GM12878 (cell line): ENCODE measurements around the gene EIF2B5. TPM values are rescaled to one million over a fixed set of nuclear protein-coding genes. Genes with fewer than 3 reads are reported as not detected.

Experiments used
- ATF3 ChIP-seq: IDR thresholded peaks from 2 replicates; pipeline ENCODE4 v1.6.1; 2011; ENCODE audit warnings: low read depth, mild to moderate bottlenecking, low read length, moderate library complexity, borderline replicate concordance; ENCODE audit errors: extremely low read depth
- CBFB ChIP-seq: IDR thresholded peaks from 2 replicates; pipeline ENCODE4 v1.6.1; 2016; ENCODE audit warnings: antibody characterized with exemption, low read depth
- CBX5 ChIP-seq: sonication (generic); IDR thresholded peaks from 2 replicates; pipeline ENCODE4 v1.6.1; 2016; ENCODE audit warnings: low read depth, moderate library complexity, mild to moderate bottlenecking, inconsistent platforms
- CUX1 ChIP-seq: IDR thresholded peaks from 2 replicates; pipeline ENCODE4 v1.6.1; 2012; ENCODE audit warnings: improper control_type of control experiment, low read depth, low read length; ENCODE audit not compliant: insufficient replicate concordance
- EP300 ChIP-seq, 2 experiments: fragments of 150-350 bp in 1 of 2; IDR thresholded peaks; 2 replicates each; pipeline ENCODE4 v1.6.1; 2011 to 2012; ENCODE audit warnings: low read depth in 2 of 2, low read length in 2 of 2, borderline replicate concordance in 1 of 2, improper control_type of control experiment in 1 of 2, inconsistent platforms in 1 of 2; ENCODE audit not compliant: control insufficient read depth in 1 of 2
- FOS ChIP-seq: IDR thresholded peaks from 3 replicates; pipeline ENCODE4 v1.6.1; 2011; ENCODE audit warnings: borderline replicate concordance; ENCODE audit not compliant: insufficient read length; ENCODE audit errors: extremely low read depth
- IKZF1 ChIP-seq: fragments of 450-650 bp; conservative IDR thresholded peaks from 2 replicates; pipeline ENCODE4 v1.6.1; 2017; ENCODE audit warnings: antibody characterized with exemption, mild to moderate bottlenecking
- LARP7 ChIP-seq: fragments of 450-650 bp; IDR thresholded peaks from 2 replicates; pipeline ENCODE4 v1.6.1; 2017; ENCODE audit warnings: mild to moderate bottlenecking
- MEF2A ChIP-seq: IDR thresholded peaks from 2 replicates; pipeline ENCODE4 v1.6.1; 2011; ENCODE audit warnings: low read depth, mild to moderate bottlenecking, low read length, moderate library complexity; ENCODE audit not compliant: insufficient read depth
- MTA3 ChIP-seq: IDR thresholded peaks from 2 replicates; pipeline ENCODE4 v1.6.1; 2012; ENCODE audit warnings: low read length, inconsistent platforms, borderline replicate concordance
- NBN ChIP-seq: fragments of 450-650 bp; IDR thresholded peaks from 2 replicates; pipeline ENCODE4 v1.6.1; 2016
- NR2F1 ChIP-seq: fragments of 450-650 bp; conservative IDR thresholded peaks from 2 replicates; pipeline ENCODE4 v1.6.1; 2017; ENCODE audit warnings: mild to moderate bottlenecking
- NRF1 ChIP-seq: conservative IDR thresholded peaks from 2 replicates; pipeline ENCODE4 v1.6.1; 2011; ENCODE audit warnings: mild to moderate bottlenecking, low read depth, low read length, improper control_type of control experiment
- POLR2A ChIP-seq: IDR thresholded peaks from 2 replicates; pipeline ENCODE4 v1.6.1; 2011; ENCODE audit warnings: low read depth, mild to moderate bottlenecking, low read length
- POLR2AphosphoS2 ChIP-seq: IDR thresholded peaks from 2 replicates; pipeline ENCODE4 v1.6.1; 2011; ENCODE audit warnings: low read depth, mild to moderate bottlenecking, low read length, improper control_type of control experiment, moderate library complexity
- POLR2AphosphoS5 ChIP-seq: IDR thresholded peaks from 2 replicates; pipeline ENCODE4 v1.6.1; 2011; ENCODE audit warnings: mild to moderate bottlenecking, low read length, inconsistent platforms
- POU2F2 ChIP-seq: IDR thresholded peaks from 3 replicates; pipeline ENCODE4 v1.6.1; 2011; ENCODE audit warnings: low read depth, mild to moderate bottlenecking, low read length, borderline replicate concordance
- RCOR1 ChIP-seq: conservative IDR thresholded peaks from 2 replicates; pipeline ENCODE4 v1.6.1; 2012; ENCODE audit warnings: low read depth, low read length, improper control_type of control experiment
- SIN3A ChIP-seq: IDR thresholded peaks from 2 replicates; pipeline ENCODE4 v1.6.1; 2012; ENCODE audit warnings: low read depth, low read length, improper control_type of control experiment
- SIX5 ChIP-seq: IDR thresholded peaks from 2 replicates; pipeline ENCODE4 v1.6.1; 2011; ENCODE audit warnings: mild to moderate bottlenecking, low read depth, low read length, moderate library complexity; ENCODE audit not compliant: severe bottlenecking
- SKIL ChIP-seq: fragments of 450-650 bp; IDR thresholded peaks from 2 replicates; pipeline ENCODE4 v1.6.1; 2017; ENCODE audit warnings: mild to moderate bottlenecking, low read depth, inconsistent platforms; ENCODE audit not compliant: poor library complexity, severe bottlenecking
- SP1 ChIP-seq: IDR thresholded peaks from one replicate; pipeline ENCODE4 v1.6.1; 2011; ENCODE audit warnings: low read depth, low read length
- TBL1XR1 ChIP-seq: IDR thresholded peaks from 2 replicates; pipeline ENCODE4 v1.6.1; 2012; ENCODE audit warnings: low read depth, low read length, improper control_type of control experiment
- WRNIP1 ChIP-seq: IDR thresholded peaks from 2 replicates; pipeline ENCODE4 v1.6.1; 2011; ENCODE audit warnings: low read depth, low read length, improper control_type of control experiment, borderline replicate concordance
- polyA plus RNA-seq, 11 experiments: library from polyadenylated mRNA; depleted of rRNA in 4 of 11; unstranded in 6 of 11; stranded (reverse) in 5 of 11; fragments of >200 nt; fragmentation: Nextera tagmentation in 4 of 11; fragmentation: Illumina TruSeq in 1 of 11; extraction: Ambion mirVana in 4 of 11; extraction: Trizol in 1 of 11; gene quantifications; 1 replicate in 1 of 11; 2 replicates in 10 of 11; pipeline versions ENCODE4 v1.2.1 to v1.2.3, GENCODE V29; 2011 to 2016; ENCODE audit warnings: inconsistent platforms in 2 of 11, missing spikeins in 2 of 11, low read depth in 1 of 11
- total RNA-seq, 4 experiments: library from RNA; depleted of rRNA in 3 of 4; stranded (reverse); fragments of >200 nt in 3 of 4; fragmentation: Illumina TruSeq in 1 of 4; extraction: Trizol in 1 of 4; gene quantifications; 2 replicates each; pipeline versions ENCODE4 v1.2.1 to v1.2.3, GENCODE V29; 2013 to 2021

Gene EIF2B5
- total and polyA plus RNA-seq, 10 of the 15 experiments (the other 5 are each of a cell fraction or from before 2014, with no cell fraction given) = 13.7 to 82.7 (median 52.2) TPM

- TF ChIP-seq EP300 (IDR thresholded peaks at IDR 0.05; ENCODE audit: borderline replicate concordance in 1 of 2, control insufficient read depth in 1 of 2, low read depth in 2 of 2, low read length in 2 of 2) = no peak
- no peak for TF ChIP-seq CBX5
- TF ChIP-seq MEF2A = no peak
- peak; percentile 94 for TF ChIP-seq POLR2A
- no peak for TF ChIP-seq SKIL
- TF ChIP-seq RCOR1 = no peak
- no peak for TF ChIP-seq SIN3A
- TF ChIP-seq LARP7 = peak; percentile 88
- peak; percentile 75 for TF ChIP-seq SP1
- peak; percentile 22; the same call in 1 of the 2 replicates for TF ChIP-seq ATF3
- TF ChIP-seq WRNIP1 = no peak
- TF ChIP-seq CUX1 = no peak
- TF ChIP-seq CBFB = no peak
- TF ChIP-seq SIX5 = peak; percentile 98
- no peak for TF ChIP-seq TBL1XR1
- TF ChIP-seq NRF1 = peak; percentile 88
- 0 out of 3 replicates have a peak, but pooled peaks have one; percentile 32 for TF ChIP-seq POU2F2
- no peak for TF ChIP-seq FOS
- TF ChIP-seq MTA3 = no peak
- TF ChIP-seq POLR2AphosphoS5 = peak; percentile 79
- peak; percentile 99 for TF ChIP-seq IKZF1
- no peak for TF ChIP-seq NR2F1
- peak; percentile 74; the same call in 1 of the 2 replicates for TF ChIP-seq POLR2AphosphoS2
- TF ChIP-seq NBN = 0 out of 2 replicates have a peak, but pooled peaks have one; percentile 36
Observed at GRCh38 chr3:184174646-184175492, 39.7 kb downstream of the EIF2B5 start, which contains the start of gene AP2M1 (continued).
